Brain microvascular endothelial cell (primary cell): ENCODE measurements around the gene ERFL.

ENCODE experiments used
- DNase-seq: peaks from one replicate; pipeline ENCODE4 v3.0.0-alpha.2; 2020
- H3K27ac ChIP-seq: fragments of 250-450 bp; sonication (Bioruptor Pico); 2 replicates; pipeline ENCODE4 v1.5.1; 2020; ENCODE audit warnings: mild to moderate bottlenecking, moderate library complexity
- H3K27me3 ChIP-seq: fragments of 250-450 bp; sonication (Bioruptor Pico); replicated peaks from 2 replicates; pipeline ENCODE4 v1.5.1; 2020; ENCODE audit warnings: mild to moderate bottlenecking
- H3K36me3 ChIP-seq: fragments of 250-450 bp; sonication (Bioruptor Pico); replicated peaks from 2 replicates; pipeline ENCODE4 v1.5.1; 2020; ENCODE audit warnings: mild to moderate bottlenecking
- H3K4me3 ChIP-seq: 2 replicates; pipeline ENCODE4 v1.5.1; 2011; ENCODE audit warnings: low read depth, mild to moderate bottlenecking, control low read depth, low read length, moderate library complexity
- in situ Hi-C: cut with HindIII; loops from 2 replicates; pipeline ENCODE4 v1.10.0; 2017; ENCODE audit warnings: low sequenced_read_pairs, low pct_ligation_motif_present
- TF ChIP-seq, protein P1 (sequence below): IDR thresholded peaks from 2 replicates; pipeline ENCODE4 v1.5.1; 2011; ENCODE audit warnings: low read depth, mild to moderate bottlenecking, moderate library complexity, low read length, control low read depth, inconsistent platforms; ENCODE audit errors: missing control alignments

ERFL gene

GRCh38 chr19:41910240-41910991 lies 17.8 kb downstream of the ERFL start:
- Histone ChIP-seq H3K4me3 (no peak overlapping the region), H3K27ac (no peak overlapping the region), H3K27me3 (peaks cover 29% of the 10 kb centered on the region), H3K36me3 (peaks cover 10% of the 10 kb centered on the region)
- no peak for DNase-seq
- in situ Hi-C loops: no loop called here
- TF ChIP-seq, protein P1, sequence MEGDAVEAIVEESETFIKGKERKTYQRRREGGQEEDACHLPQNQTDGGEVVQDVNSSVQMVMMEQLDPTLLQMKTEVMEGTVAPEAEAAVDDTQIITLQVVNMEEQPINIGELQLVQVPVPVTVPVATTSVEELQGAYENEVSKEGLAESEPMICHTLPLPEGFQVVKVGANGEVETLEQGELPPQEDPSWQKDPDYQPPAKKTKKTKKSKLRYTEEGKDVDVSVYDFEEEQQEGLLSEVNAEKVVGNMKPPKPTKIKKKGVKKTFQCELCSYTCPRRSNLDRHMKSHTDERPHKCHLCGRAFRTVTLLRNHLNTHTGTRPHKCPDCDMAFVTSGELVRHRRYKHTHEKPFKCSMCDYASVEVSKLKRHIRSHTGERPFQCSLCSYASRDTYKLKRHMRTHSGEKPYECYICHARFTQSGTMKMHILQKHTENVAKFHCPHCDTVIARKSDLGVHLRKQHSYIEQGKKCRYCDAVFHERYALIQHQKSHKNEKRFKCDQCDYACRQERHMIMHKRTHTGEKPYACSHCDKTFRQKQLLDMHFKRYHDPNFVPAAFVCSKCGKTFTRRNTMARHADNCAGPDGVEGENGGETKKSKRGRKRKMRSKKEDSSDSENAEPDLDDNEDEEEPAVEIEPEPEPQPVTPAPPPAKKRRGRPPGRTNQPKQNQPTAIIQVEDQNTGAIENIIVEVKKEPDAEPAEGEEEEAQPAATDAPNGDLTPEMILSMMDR: no peak

DNA sequence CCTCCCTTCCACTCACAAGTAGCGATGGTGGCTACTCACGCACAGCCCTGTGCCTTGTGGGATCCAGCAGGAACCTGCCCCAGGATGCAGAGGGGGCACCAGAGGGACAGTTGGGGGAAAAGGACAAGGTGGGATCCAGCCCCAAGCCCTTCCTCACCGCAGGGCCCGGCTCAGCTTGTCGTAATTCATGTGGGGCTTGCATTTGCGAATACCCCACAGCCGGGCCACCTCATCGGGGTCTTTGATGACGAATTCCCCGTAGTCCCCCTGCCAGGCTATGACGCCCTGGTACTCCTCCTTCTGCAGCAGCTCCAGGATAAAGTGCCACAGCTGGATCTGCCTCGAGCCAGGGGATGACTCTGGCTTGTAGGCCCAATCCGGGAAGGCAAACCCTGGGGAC lies 18.5 kb downstream of the ERFL start:
- Histone ChIP-seq H3K27me3 (peaks cover 25% of the 10 kb centered on the region), H3K27ac (no peak overlapping the region), H3K4me3 (no peak overlapping the region), H3K36me3 (peaks cover 17% of the 10 kb centered on the region)
- TF ChIP-seq, protein P1: no peak
- in situ Hi-C loops: no loop called here
- no peak for DNase-seq

DNA sequence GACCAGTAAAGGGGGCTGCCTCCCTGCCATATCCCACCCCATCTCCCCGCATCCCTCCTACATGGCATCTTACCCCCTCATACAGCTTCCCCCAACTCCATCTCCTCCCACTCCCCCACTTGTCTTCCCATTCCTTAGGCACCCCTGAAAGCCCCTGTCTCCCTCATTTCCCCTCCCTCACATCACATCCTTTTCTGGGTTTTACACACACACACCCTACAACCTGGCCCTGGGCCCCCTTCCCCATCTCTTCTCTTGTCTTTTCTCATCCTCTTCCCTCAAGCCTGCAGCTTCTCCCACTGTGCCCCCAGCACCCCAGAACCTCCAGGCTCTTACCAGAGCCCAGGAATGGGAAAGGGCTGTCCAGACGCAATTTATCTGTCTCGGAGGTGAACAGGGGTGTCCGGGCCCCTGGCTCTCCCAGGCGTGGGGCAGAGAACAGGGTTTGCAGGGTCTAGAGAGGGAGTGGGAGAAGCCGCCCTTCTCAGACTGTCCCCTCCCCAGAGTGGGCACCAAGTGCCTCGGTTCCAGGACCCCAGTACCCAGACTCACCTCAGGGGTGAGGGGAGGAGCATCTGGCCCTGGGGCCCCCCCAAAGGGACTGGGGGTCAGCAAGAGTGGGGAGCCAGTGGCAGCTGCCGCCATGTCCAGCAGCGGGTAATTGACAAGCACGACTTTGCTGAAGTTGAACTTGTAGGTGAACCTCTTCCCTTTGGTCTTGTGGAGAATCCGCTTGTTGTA lies 19.4 kb downstream of the ERFL start:
- in situ Hi-C loops: no loop called here
- DNase-seq: no peak
- Histone ChIP-seq H3K4me3 (no peak overlapping the region), H3K36me3 (peaks cover 24% of the 10 kb centered on the region), H3K27me3 (peaks cover 21% of the 10 kb centered on the region), H3K27ac (no peak overlapping the region)
- TF ChIP-seq, protein P1: no peak

- no peak overlapping the region for H3K4me3 ChIP-seq
- in situ Hi-C loops: no loop called here
- peaks cover 29% of the 10 kb centered on the region for H3K36me3 ChIP-seq
- DNase-seq: no peak
- no peak overlapping the region for H3K27ac ChIP-seq
- TF ChIP-seq, protein P1: no peak
- H3K27me3 ChIP-seq: peaks cover 14% of the 10 kb centered on the region
Observed at GRCh38 chr19:41907994-41908615, 20.1 kb downstream of the ERFL start.

DNA sequence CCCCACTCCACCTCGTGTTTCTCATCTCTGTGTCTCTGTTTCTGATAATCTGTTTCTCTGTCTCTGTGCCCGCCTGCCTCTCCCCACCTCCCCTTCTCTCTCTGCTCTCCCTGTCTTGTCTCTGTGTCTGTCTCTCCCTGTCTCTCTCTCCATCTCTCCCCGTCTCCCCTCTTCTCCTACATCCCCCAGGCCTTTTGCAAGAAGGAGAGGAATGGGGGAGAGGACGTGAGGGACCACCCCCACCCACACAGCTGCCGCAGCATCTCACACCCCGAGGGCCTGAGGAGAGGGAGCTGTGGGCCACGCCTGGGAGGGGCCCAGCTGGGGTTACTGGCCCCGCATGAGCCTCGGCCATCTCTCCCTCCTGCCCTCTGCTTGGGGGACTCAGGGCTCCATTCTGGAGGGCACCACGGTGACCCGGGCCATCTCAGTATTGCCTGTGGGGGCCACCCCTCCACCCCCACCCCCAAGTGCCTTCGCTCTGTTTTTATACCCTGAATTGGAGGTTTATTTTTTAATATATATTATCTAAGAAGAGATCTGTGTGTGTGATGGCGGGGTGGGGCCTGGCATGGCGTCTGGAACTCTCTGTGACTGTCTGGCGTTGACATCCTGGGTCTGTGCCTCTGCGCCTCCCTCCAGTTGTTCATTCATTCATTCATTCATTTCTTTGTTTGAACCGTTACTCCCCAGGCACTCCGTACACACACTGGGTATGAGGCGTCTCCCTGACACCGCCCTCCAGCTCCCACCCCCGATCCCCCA lies 21.2 kb downstream of the ERFL start:
- TF ChIP-seq, protein P1: no peak
- H3K27ac ChIP-seq: no peak overlapping the region
- H3K27me3 ChIP-seq: peaks cover 6% of the 10 kb centered on the region
- no peak overlapping the region for H3K4me3 ChIP-seq
- peaks cover 39% of the 10 kb centered on the region for H3K36me3 ChIP-seq
- in situ Hi-C loops: no loop called here
- no peak for DNase-seq
